MV-4-11 (cell line): Measurements from ENCODE around the gene DYNC1LI1.
A peak's percentile ranks its signal among the peaks of the same experiment; 100 is the strongest.

Experiments
- DNase-seq: peaks from one replicate; lab custom pipeline; 2025; lab: John Stamatoyannopoulos, UW

DYNC1LI1 gene

DNA sequence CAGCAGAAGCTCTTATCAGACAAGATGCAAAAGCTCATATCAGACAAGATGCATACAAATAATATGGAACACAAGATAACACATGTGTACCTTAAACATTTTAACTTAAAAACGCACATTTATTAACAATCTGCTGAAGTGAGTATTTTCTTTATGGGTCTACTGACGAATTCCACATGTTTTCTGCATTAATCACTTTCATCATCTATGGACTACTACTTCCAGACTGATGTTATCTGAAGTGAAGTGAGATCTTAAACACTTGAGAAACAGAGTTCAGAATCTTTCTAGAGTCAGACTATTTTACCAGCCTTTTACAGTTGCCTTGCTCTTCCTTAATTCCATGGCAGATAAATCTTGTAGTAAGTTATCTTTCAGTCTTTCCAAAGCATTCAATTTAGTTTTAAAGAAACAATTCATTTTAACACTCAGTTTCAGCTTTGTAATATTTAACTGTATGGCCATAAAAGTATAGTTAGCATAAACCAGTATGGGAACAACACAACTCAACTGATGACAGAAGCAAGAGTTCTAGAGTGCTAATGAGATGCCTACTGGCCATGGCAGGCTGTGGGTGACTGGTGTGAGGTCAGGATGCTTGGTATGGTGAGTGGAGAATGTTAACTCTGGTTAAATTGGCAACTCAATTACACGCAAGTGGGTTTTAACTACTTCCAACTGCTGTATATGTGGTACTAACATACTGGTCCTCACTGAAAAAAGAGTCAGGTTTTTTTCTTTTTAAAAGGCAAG, 77.8 kb downstream of the DYNC1LI1 start:
- DNase-seq = no peak

DNA sequence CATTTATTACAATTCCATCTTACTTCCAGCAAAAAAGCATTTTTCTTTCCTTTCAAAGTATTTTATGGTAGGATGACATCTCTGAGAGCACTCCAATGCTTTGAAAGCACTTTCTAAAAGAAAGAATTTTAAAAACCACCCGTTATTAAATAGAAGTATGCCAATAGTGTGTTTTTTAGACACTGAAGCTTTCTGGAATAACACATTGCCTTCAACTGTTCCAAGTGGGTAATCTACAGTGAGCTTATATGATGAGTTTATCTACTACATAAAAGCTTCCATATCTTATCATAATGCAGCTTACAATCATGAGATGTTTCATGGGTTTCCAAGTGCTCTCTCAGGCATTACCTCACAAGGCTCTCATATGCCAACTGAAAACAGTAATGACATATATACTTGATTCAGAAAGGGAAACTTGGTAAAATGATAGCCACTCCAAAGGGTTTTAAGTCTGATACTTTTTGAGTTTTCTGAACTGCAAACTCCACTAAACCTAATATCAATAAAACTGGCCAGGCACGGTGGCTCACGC, 82.1 kb downstream of the DYNC1LI1 start:
- no peak for DNase-seq

DNA sequence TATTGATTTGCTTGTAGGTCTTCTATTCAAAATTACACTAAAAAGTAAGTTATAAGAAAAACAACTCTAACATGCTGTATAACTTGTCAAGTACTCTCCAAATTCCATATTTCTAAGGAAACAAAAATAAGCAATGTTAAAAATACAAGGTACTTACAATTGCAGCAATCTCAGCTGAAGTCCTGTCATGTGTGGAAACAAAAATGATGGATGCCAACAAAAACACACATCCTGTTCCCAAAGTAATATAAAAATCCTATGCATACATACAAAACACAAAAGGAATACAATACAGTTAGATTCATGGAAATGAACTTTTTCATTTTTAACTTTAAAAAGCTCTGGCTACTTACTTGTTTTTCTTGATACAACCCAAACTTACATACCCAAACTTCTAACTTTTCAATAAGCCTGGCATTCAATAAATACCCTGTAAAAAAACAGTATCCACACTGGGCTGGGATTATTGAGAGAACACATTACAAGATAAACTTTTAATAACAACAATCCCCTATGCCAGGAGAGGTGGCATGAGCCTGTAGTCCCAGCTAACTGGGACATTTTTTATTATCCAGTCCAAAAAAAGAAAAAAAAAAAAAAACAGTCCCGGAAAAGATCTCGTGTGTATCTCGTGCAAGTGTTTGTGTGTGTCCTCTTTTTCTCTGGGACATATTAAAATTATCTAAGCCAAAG, 82.7 kb downstream of the DYNC1LI1 start:
- DNase-seq = no peak

DNA sequence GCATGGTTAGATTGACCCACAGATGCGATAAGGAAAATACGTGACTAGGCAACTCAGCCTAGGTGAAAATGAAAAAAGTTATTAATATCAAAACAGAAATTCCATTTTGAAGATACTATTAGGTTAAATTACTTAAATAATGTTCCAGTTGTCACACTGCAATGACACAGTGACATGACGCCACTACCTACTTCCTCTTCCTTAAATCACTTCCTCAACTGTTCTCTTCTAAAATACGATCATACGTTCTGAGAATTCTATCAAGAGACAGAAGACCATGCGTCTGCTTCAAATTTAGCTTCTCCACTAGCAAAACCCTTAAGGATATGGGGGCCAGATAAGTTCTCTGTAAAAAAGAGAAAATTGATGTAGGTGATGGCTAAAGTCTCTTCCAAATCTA, 86.2 kb downstream of the DYNC1LI1 start:
- DNase-seq = peak; percentile 84

DNA sequence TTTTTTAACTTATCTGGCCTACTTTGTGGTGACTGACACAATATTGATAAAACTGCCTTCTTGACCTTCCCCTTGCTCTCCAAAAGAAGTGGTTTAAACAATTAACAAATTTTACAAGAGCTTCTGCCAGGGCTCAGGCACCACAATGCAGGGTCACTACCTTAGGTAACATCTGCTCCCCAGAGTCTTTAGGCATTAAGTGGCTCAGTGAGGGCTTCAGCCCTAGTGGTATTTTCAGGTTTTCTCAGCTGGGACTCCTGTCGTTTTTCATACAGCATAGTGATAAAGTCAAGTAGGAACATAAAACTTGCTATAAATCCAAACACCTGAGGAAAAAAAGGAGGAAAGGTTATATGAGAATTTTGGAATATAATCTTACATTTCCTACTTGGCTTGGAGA, 86.9 kb downstream of the DYNC1LI1 start:
- DNase-seq = no peak

DNA sequence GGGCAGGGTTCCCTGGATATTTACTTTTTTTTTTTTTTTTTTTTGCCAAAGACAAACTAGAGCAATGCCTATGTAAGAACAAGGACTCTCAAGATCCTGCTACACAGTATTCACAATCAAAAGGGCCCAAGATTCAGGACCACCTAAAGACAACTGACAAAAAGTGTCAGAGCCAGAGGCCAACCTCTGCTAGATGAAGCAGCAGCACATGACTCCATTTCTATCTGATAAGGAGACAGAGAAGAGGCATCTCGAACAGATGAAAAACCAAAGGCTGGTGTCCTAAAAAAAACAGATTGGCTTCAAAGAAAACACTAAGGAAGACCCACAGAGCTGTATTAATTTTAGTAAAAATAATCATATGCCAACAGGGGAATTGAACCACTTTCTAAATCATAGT, 88.0 kb downstream of the DYNC1LI1 start:
- DNase-seq = no peak

DNA sequence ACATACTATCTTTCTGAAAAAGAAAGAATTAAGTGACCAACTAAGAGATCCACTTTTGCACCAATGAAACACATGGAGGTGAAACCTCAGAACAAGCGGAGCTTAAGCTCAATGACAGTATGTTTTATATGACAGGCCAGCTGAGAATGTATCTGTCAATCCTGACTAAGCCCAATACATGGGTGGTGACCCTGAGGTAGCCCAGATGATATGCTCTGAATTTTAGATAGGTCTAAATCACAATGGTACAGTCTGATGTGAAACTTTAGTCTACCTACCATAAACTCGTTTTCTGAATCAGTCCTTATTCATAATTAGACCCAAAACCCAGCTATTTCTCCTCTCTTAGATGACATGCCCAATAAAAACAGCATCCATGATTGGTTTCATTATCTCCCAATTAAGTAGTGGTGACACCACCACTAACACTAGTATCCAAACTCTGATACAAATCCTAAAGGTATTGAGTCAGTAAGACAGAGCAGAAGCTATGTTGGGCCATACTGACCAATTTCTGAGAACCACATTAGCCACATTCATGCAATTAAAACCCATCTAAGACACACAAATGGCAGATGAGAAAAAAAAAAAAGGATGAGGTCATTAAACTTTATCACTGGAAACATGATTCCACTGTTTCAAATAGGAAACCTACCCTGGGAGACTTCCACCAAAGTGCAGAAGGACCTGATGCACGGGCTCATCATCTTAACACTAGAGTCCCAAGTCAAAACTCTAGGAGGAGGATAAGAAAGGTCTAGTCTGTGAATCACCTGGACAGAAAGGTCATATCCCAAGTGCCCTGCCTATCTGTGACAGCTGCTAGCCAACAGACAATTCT, 88.6 kb downstream of the DYNC1LI1 start:
- peak; percentile 3 for DNase-seq

DNA sequence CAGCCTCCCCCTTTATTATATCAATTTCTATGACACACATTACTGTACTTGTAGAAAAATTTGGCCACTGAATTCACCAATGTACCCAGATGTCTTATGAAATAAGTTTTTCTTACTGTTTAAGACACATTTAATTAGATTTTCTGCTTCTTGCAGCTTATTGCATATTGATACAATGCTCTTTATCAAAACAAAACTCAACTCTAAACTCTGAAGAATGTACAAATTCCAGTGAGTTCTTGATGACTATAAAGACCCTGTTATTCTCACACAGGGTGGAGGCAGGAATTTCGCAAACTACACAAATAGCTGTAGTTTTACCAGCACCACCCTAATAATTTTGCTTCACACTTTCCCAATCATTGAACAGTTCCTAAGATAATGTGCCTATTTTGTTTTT, 90.1 kb downstream of the DYNC1LI1 start:
- DNase-seq = no peak
